ENCODE measurements around the gene TCEA2.

- TF ChIP-seq CTCF (IDR thresholded peaks at IDR 0.05) (no peak), POLR2AphosphoS5 (IDR thresholded peaks at IDR 0.05) (no peak)
Observed at GRCh38 chr20:64027981-64028685, 34.9 kb upstream of the TCEA2 start.

Data from esophagus muscularis mucosa (tissue), 3 donors.